Kidney epithelial cell (primary cell): ENCODE results near the gene CHRNB1. TPM values are rescaled to one million over a fixed set of nuclear protein-coding genes. Genes with fewer than 3 reads are reported as not detected.
A peak's percentile ranks its signal among the peaks of the same experiment; 100 is the strongest.

Source experiments
- DNase-seq: peaks from one replicate; pipeline ENCODE4 v3.0.0-alpha.2; 2010; ENCODE audit warnings: low read depth
- H3K27me3 ChIP-seq: 2 replicates; pipeline ENCODE4 v1.6.0; 2011; ENCODE audit warnings: low read length; ENCODE audit not compliant: control insufficient read depth, insufficient read depth
- H3K36me3 ChIP-seq: 2 replicates; pipeline ENCODE4 v1.5.1; 2011; ENCODE audit warnings: low read length; ENCODE audit not compliant: control insufficient read depth, insufficient read depth
- H3K4me3 ChIP-seq: 2 replicates; pipeline ENCODE4 v1.5.1; 2011; ENCODE audit warnings: low read depth, mild to moderate bottlenecking, control low read depth, low read length
- total RNA-seq: library from RNA; depleted of rRNA; stranded (reverse); fragments of >200 nt; gene quantifications from 2 replicates; pipeline ENCODE4 v1.2.3, GENCODE V29; 2015
- TF ChIP-seq, protein P1 (sequence below): IDR thresholded peaks from 2 replicates; pipeline ENCODE4 v1.5.1; 2011; ENCODE audit warnings: mild to moderate bottlenecking, moderate library complexity, low read length, control low read depth, inconsistent platforms; ENCODE audit not compliant: insufficient read depth, poor library complexity, severe bottlenecking

The CHRNB1 gene
- total RNA-seq, 1 donor from 2014 or later, result 21.6 TPM

GRCh38 chr17:7440834-7441195 lies 4.0 kb upstream of the CHRNB1 start:
- TF ChIP-seq, protein P1, sequence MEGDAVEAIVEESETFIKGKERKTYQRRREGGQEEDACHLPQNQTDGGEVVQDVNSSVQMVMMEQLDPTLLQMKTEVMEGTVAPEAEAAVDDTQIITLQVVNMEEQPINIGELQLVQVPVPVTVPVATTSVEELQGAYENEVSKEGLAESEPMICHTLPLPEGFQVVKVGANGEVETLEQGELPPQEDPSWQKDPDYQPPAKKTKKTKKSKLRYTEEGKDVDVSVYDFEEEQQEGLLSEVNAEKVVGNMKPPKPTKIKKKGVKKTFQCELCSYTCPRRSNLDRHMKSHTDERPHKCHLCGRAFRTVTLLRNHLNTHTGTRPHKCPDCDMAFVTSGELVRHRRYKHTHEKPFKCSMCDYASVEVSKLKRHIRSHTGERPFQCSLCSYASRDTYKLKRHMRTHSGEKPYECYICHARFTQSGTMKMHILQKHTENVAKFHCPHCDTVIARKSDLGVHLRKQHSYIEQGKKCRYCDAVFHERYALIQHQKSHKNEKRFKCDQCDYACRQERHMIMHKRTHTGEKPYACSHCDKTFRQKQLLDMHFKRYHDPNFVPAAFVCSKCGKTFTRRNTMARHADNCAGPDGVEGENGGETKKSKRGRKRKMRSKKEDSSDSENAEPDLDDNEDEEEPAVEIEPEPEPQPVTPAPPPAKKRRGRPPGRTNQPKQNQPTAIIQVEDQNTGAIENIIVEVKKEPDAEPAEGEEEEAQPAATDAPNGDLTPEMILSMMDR, result no peak
- Histone ChIP-seq H3K27me3 (peaks cover 2% of the 10 kb centered on the region), H3K4me3 (peak overlapping the region; percentile 51), H3K36me3 (no peaks in the 10 kb centered on the region)
- no peak for DNase-seq

DNA sequence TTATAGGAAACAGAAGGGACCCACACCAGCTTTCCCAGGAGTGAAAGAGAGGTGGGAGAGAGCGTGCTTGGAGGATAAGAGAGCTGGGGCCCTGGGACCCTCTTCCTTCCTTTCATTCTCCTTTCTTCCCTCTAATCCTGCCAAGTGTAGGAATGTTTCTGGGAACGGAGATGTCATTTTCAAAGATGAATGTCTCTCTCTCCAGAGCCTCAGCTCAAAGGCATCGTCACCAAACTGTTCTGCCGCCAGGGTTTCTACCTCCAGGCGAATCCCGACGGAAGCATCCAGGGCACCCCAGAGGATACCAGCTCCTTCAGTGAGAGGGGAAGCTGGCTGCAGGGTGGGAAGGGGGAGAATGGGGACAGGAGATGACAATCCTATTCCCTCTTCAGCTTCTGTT lies 3.6 kb upstream of the CHRNB1 start:
- no peaks in the 10 kb centered on the region for H3K36me3 ChIP-seq
- no peak overlapping the region for H3K4me3 ChIP-seq
- TF ChIP-seq, protein P1, result no peak
- no peak for DNase-seq
- peaks cover 2% of the 10 kb centered on the region for H3K27me3 ChIP-seq

GRCh38 chr17:7442142-7442541 lies 2.7 kb upstream of the CHRNB1 start:
- peaks cover 2% of the 10 kb centered on the region for H3K27me3 ChIP-seq
- no peaks in the 10 kb centered on the region for H3K36me3 ChIP-seq
- DNase-seq, result no peak
- no peak overlapping the region for H3K4me3 ChIP-seq
- TF ChIP-seq, protein P1, result no peak

GRCh38 chr17:7443499-7444485 lies 1.1 kb upstream of the CHRNB1 start:
- Histone ChIP-seq H3K27me3 (no peaks in the 10 kb centered on the region), H3K36me3 (no peaks in the 10 kb centered on the region), H3K4me3 (no peak overlapping the region)
- no peak for DNase-seq
- TF ChIP-seq, protein P1, result no peak

DNA sequence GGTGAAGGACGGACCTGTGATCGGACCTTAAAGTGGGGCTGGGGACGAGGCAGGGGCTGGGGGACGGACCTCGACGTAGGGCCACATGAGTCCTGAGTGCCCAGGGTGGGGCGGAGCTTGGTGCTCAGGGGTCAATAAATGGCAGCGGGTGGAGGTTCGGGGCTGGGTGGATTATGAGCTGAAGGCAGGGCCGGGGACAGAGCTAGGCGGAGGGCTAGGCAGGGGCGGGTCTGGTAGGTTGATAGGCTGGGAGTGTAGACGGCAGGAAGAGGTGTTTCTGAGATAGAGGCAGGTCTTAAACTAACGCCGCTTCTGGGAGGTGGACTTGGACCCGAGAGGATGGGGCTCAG lies 733 bp downstream of the CHRNB1 start:
- no peaks in the 10 kb centered on the region for H3K36me3 ChIP-seq
- no peaks in the 10 kb centered on the region for H3K27me3 ChIP-seq
- no peak for DNase-seq
- TF ChIP-seq, protein P1, result no peak
- H3K4me3 ChIP-seq, result peak overlapping the region; percentile 48

DNA sequence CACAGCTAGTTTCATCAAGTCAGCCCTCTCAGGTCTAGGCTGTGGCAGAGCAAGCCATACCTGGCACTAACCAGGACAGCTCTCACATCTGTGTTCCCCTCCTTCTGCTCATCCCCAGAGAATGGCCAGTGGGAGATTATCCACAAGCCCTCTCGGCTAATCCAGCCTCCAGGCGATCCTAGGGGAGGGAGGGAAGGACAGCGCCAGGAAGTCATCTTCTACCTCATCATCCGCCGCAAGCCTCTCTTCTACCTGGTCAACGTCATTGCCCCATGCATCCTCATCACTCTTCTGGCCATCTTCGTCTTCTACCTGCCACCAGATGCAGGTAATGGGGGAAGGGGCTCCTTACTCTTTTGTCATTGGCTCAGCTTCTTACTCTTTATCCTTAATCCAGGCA lies 3.6 kb downstream of the CHRNB1 start:
- H3K36me3 ChIP-seq, result peaks cover 1% of the 10 kb centered on the region
- no peak for DNase-seq
- no peaks in the 10 kb centered on the region for H3K27me3 ChIP-seq
- TF ChIP-seq, protein P1, result no peak
- H3K4me3 ChIP-seq, result no peak overlapping the region
